NCI-H460 (cell line): ENCODE results near the gene C21orf91. TPM values are rescaled to one million over a fixed set of nuclear protein-coding genes. Genes with fewer than 3 reads are reported as not detected.

Experiments
- DNase-seq: peaks from one replicate; pipeline ENCODE4 v3.0.0-alpha.2; 2016; ENCODE audit warnings: low read depth; ENCODE audit errors: extremely low read depth
- total RNA-seq: library from RNA; depleted of rRNA; stranded (reverse); fragments of >200 nt; shearing (Covaris generic); gene quantifications from 2 replicates; pipeline ENCODE4 v1.2.3, GENCODE V29; 2014

C21orf91 gene
- total RNA-seq, 1 experiment from 2014 or later, result 5.8 TPM

DNA sequence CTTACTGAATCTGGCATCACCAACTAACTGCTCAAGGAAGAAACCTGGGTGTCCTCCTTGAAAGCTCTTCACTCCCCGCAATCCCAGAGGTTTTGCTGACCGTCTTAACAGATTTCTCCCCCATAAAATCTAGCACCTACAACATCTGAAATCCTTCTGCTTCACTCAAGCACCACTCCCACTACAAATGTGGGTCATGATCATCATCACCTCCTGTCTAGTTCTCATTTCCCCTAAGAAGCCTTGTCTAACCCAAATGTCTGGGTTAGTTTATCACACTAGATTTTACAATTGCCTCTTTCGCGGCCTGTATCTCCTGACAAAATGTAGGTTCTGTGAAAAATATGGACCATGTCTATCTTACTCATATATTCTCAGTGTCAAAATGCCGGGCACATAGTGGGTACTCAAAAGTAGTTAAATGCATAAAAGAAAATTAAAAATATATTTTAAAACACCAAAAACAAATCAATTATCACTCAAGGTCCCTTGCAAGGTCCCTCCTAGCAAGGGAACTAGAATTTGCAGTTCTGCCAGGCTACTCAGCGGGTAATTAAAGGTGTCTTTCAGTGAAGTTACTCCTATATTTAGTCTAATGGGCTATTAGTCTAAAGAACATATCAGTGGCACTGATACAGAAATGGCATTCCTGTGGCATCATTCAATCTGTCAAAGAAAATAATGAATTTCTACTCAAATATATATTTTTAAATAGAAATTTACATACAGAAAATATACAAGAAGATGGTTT, 19.6 kb downstream of the C21orf91 start:
- DNase-seq, result no peak

DNA sequence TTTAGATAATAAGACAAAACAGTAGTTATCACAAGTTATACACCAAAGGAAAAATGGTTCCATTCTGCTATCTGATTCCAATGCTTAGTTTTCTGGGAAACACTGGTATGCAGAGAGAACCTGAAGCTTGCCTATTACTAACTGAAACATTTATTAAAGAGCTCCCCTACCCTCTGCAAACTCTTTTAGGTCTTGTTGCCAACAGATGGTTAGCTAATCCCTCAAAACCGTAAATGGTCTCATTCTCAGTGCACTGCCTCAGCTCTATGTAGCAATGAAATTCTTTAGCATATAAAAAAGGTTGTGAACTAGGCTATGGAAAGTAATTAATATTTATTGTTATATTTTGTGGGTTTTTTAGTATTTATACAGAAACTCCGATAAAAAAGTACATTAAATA, 20.4 kb downstream of the C21orf91 start:
- DNase-seq, result no peak

DNA sequence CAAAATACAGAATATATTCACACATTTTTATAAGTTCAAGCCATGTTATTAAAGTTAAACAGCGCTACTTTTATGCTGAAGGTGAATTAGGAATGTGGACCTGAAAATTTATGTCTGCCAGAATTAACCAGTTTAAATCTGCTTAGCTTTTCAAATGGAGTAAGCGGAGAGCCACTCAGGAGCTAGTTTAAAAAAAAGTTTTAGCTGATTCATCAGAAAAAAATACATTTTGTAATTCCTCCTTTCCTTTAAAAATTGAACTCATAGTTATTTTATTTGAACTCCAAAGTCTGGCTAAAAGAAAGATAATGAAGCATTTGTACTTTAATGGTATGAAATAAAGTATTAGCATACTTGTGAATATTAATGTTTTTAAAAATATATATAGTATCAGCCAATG, 21.2 kb downstream of the C21orf91 start:
- DNase-seq, result no peak

DNA sequence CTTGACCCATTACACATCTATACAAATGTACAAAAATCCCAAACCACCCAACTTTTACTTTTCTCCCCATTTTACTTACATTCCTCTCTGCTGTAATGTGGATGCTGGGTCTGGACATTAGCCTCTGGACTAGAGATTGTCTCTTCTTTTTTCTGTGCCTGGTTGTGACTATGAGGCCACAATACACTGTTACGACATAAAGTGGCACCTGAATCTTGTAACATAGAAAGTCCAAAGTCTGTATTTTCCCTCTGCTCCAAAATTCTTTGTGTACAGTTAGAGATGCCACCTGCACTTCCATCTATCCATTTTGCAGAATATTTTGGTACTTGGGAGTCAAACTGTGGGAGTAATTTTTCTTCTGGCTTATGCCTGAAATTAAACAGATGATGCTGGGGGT, 22.7 kb downstream of the C21orf91 start:
- DNase-seq, result no peak

DNA sequence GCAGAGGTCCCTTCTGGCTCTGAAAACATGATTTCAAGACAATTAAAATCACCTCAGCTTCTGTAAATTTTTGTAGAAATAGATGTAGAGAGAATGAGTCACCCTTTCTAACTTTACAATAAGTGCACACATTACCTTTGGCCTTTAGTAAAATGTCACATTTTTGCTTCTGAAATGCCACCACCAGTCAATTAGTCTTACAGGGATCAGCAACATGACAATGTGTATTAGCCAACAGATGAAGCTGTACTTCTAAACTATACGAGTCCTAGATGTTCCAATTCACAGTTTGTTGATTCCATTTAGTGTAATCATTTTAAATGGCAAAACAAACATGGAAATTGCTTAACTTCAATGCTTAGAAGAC, 23.1 kb downstream of the C21orf91 start:
- no peak for DNase-seq

DNA sequence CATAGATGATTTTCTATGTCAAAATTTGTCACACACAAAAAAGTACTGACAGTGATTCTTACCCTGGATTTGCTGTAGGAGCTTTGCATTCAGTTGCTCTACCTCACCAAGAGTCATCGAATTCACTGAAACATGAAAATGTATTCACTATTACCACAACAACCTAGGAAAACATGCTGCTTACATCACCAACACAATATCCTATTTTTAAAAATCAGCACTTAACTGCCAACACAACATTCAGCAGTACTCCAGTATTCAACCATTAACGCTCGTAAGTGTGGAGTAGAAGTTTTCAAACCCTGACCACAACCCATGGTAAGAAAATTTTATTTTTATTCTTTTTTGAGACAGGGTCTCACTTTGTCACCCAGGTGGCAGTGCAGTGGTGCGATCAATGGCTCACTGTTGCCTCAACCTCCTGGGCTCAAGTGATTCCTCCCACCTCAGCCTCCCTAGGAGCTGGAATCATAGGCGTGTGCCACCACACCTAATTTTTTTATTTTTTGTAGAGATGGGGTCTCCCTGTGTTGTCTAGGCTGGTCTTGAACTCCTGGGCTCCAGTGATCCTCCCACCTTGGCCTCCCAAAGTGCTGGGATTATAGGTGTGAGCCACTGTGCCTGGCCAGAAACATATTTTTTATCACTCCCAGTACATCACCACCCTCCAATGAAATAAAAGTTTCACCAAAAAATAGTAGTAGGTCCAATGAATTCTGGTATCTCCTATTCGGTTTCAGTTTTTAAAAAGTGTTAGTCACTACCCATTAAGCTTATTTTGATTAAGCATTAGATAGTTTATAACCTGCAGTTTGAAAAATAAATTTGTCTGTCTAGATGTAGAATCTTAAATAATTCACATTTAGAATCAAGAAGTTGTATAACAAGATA, 23.8 kb downstream of the C21orf91 start:
- DNase-seq, result no peak

DNA sequence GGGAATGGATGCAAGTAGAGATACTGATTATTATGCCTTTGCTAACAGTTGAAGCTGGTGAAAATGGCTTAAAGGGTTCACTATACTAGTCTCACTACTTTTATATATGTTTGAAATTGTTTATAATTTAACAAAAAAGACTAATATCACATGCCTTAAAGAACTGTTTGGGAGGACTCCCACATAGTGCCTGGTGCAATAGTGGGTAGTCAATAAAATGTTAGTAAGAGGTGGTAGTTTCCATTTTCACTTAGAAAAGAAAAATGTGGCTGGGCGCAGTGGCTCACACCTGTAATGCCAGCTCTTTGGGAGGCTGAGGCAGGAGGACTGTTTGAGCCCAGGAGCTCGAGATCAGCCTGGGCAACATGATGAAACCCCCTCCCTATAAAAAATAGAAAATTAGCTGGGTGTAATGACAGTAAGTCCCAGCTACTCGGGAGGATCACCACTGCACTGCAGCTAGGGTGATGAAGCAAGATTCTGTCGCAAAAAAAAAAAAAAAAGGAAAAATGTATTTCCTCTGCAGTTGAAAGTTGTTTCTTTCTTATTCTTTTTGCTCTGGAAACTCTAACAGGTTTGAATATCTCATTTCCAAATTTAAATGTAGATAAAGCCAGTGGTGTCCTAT, 24.5 kb downstream of the C21orf91 start:
- no peak for DNase-seq

DNA sequence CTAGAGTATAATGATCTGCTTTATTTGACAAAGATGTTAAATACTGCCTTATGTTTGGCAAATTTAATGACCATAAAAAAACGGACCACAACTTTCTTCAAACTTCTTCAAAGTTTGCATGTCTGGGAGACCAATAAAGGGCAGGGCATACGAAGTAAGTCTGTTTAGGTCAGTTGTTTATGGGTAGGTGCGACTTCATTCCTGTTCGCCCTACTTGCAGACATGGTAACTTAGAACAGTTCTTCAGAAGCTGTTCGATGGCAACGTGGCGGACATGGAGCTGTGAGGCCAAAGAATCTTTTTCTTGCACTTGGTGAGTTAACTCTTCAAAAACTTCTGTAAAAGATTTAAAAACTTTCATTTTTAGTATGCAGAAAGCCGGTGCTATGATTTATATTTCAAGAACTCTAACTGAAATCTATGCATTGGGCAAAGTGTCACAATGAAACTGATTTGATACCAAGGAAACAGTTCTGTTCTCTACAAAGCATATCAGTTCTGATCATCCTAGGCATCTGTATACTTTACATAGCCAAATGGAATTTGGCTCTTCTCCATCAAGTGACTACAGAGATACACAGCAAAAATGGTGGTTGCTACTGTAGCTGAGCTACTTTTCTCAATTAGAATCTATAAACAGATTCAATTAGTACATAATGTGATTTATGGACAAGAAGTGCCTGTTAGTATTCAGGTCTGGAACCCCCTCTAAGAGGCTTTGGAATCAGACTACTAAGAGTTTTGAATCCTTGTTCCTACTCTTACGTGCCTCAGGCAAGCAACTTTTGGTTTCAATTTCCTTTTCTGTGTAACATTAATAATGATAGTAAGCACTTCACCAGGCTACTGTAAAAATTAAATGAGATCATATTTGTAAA, 25.7 kb downstream of the C21orf91 start:
- no peak for DNase-seq

DNA sequence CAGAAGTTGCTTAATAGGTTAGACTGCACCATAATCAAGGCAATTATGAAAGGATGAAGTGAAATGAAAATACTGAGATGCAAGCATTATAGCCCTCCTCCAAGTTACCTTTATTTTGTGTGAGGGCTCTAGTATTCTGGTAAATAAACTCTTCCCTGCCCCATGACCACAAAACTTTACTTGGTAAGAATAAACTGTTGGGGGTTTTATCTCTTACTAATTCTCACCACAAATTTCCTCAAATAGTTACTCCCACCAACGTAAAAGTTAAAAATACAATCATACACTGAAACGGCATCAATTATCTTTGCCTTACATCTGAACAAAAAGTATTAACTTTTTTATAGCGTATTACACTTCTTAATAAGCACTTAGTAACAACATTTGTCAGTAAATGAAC, 29.5 kb downstream of the C21orf91 start:
- no peak for DNase-seq

DNA sequence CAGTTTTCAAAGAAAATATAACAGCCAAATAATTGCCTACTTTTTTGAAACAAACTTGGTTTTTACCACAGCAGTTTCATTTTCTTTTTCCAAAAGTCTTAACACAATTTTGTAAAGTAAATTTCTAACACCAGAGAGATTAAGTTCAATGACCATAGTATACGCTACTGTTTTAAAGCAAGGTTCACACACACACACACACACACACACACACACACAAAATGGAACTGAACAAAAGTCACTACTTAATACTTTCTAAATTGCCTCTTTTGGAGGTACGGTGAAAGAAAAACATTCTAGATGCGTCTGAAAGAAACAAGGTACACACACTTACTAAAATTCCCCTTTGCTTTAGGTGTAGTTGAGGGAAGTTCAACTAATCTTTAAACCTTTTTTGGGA, 30.1 kb downstream of the C21orf91 start:
- DNase-seq, result no peak

DNA sequence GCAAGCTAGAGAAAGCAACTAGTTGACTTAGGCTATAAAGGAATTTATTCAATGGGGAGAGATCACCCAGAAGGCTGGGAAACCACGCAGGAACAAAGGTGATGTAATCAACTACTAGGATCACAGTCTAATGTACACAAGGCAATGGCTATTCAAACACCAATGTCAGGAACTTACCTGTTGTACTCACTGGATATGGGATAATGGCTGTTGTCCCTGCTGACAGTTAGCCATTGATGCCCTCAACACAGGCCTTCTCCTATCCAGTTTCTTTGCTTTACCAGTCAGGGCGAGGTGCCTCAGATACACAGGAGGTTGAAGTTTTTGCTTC, 32.3 kb downstream of the C21orf91 start:
- DNase-seq, result no peak

DNA sequence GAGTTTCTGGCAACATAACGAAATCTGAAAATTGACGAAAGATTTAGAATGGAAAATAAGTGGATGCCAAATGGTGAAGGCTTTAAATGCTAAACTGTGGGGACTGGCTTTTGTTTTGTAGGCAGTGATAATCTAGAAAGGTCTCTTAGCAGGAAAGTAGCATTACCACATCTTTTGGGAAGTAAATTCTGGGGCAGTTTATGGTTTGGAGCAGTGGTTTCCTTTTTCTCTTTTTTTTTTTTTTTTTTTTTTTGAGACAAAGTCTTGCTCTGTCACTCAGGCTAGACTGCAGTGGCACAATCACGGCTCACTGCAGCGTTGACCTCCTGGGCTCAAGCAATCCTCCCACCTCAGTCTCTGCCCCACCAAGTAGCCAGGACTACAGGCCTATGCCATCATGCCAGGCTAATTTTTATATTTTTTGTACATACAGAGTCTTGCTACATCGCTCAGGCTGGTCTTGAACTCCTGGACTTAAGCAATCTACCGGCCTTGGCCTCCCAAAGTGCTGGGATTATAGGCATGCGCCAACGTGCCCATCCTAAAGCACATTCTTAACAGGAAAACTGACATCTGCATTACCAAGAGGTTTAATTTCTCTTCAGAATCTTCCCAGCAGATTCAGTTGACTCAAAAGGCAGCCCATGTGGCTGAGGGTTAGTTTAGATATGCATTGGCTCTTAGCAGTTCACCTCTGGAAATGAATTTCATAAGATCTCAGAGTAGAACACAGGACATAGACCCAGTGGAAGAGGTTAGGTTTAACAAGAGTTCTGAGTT, 32.9 kb downstream of the C21orf91 start:
- DNase-seq, result no peak

DNA sequence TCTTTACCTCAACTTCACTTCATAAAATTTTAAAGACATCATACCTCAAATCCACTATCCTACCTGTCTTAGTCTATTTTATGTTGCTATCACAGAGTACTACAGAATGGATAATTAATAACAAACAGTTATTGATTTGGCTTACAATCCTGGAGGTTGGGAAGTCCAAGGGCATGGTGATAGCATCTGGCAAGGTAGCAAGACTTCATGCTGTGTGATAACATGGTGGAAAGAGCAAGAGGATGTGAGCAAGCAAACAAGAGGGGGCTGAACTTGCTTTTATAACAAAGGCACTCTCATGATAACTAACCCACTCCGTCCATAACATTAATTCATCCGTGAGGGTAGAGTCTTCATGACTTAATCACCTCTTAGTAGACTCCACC, 33.8 kb downstream of the C21orf91 start:
- DNase-seq, result no peak

DNA sequence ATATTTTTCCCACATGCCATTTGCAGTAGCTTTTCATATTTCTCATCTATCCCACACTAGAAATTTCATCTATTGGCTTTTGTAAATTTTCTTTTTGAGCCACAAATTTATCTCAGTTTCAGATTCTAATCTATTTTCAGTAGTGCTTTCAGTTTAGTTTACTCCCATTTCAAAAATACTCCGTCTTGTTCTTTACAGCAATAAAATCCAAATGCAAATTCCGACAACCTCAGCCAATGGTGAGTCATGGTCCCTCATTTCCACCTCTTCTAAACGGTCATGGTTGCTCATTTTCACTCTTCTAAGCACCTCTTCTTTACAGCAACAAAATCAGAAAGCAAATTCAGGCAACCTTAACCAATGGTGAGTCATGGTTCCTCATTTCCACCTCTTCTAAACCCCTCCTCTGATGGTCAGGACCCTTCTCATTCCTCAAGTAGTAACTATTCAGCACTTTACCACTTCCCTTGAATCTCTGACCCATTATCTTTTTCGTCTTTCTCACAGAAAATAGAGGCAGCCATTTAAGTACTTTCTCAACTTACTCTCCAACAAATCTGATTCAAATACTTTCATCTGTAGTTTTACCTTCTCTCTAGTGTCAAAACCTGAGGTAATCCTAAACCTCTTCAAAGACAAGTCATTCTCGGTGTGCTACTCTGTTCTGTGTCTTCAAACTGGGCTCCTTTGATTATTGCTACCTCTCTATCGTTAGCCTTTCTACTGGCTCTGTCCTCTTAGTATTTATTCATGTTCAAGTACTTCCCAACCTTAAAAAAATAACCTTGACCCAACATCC, 34.4 kb downstream of the C21orf91 start:
- no peak for DNase-seq

DNA sequence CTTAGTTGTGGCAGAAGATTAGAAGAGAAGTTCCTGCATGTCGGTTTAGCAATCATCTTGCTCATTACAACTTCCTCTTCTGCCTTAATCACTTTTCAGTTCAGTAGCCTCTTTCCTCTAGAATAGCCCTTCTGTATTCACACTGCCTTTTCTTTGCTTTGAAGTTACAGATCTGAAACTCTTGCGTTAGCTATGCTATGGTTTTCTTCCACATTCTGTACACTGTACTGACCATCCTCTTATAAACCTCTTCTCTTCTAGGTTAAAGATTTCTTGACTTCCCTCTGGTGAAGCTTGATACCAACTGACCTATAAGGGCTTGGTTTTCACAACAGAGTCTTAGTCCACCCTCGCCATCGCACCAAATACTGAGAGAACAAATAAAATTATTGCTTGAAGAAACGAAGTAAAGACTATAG, 35.0 kb downstream of the C21orf91 start:
- DNase-seq, result no peak

DNA sequence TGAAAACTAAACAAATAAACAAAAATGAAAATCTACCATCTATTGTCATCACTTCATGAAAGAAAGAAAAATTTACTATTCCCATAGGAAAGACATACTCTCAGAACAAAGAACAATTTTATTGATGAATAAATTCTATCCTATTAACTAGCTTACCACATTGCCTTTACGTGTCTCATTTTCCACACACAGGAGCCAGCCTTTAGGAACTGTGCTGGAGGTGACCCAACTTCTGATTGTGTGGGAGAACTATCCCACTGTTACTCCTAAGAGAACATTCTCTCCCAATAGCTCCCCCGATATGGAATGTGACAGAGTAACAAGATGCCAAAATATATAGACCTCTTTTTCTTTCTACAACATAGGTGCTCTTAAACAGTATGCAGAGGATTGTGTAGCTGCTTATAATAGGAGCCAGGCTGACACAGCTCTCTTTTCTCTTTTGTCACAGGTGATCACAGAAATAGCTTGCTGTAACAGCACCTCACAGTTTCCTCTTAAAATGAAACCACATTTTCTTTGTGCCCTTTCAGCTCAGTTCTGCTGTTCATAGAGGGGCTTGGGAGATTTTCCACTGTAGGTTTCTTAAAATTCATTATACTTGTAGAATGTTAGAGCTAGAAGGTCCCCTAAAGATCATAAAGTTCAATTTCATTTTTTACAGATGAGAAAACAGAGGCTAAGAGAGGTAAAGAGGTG, 35.5 kb downstream of the C21orf91 start:
- DNase-seq, result no peak

DNA sequence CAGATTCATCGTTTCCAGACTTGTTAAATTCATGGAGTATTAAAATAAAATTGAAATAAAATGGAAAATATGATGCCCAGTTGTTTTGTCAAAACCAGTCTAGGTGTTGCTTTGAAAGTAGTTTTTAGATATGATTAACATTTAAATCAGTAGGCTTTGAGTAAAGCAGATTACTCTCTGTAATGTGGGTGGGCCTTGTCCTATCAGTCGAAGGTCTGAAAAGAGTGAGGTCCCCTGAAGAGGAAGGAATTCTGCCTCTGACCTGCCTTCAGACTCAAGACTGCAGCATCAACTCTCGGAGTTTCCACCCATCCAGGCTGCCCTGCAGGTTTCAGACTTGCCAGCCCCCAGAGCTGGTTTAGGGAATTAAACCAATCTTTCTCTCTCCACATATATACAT, 36.2 kb downstream of the C21orf91 start:
- no peak for DNase-seq

DNA sequence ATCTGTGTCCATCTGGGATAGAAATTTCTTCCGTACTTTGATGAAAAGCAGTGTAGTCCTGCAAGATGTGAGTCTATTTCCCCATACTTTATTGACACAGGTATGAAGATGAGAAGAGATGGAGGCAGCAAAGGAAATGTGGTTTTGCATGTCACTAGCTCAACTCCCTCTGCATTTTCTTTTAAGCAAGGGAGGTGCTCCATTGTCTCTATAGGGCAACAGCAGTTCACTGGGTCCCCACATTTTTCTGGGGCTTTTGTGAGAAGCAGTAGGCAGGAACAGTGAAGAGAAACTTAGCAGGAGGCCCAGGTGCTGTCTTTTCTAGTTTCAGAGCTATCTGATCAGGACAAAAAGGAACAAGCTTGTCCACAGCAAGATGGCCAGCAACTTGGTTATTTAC, 37.1 kb downstream of the C21orf91 start:
- no peak for DNase-seq

DNA sequence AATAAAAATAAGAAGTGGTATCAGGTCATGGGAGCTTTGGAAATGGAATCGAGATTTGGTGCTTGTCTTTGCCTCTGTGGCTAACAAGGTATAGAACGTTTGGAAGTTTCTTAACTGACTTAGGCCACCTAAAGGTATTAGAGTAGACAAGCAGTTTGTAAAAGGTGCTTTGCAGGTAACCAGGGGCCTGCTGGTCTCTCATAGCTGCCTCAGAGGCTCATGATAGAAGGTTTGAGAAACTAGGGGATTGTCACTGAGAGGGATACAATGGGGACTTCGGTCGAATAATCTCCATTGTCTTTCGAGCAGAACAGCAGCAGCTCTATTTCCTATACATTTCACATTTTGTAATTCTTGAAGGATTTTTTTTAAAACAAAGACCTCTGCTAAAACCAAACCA, 37.6 kb downstream of the C21orf91 start:
- DNase-seq, result no peak
